ENCODE measurements around the gene TMEM161A.
A peak's percentile ranks its signal among the peaks of the same experiment; 100 is the strongest.
"Not testable (repeated sequence)": the region's sequence is repeated elsewhere in the genome, so short reads cannot be mapped to it uniquely, and the experiment has no call there.

Gene TMEM161A

DNA sequence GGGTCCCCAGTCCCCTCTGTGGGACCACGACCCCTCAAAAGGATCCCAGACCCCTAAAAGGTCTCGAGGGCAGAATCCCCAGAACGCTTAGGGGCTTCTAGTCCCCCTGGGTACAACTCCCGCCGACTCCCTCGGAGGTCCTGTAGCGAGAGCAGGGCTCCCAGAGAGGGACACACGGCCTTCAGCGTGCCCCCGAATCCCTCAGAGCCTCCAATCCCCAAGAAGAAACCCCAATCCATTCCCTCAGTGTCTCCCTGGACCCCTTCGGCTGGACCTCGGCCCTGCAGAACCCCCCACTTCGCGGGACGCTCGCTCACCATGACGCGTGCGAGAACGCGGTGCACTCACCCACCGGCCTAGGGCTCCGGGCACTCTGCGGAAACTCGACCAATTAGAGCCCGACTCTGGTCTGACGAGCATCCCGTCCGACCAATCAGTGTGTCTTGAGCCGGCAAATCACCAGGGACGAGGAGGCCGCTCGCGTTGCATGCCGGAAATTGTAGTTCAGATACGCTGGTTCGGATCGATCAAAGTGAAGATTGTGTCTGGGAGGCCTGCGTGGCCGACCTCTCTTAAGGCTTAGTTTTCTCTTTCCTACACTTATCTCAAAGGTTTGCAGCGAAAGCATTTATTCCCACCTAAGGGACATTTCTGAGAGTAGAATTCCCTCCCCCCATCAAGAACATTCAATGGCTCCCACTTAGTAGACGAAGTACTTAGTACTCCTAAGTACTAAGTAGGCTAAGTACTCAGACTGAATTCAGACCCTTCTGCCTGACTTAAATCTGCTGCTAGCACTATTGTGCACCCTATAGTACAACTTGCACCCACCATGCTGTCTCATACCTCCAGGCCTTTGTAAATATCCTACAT lies at the start of gene TMEM161A:
TSS of gene TMEM161A (minus strand) at position 370 of the 873 bp plus-strand sequence. CDS start at position 320, 50 bp downstream.
- DNase-seq: peak; percentile 100

- no peak for DNase-seq
Observed at GRCh38 chr19:19186742-19187141, 48.5 kb upstream of the TMEM161A start.

DNA sequence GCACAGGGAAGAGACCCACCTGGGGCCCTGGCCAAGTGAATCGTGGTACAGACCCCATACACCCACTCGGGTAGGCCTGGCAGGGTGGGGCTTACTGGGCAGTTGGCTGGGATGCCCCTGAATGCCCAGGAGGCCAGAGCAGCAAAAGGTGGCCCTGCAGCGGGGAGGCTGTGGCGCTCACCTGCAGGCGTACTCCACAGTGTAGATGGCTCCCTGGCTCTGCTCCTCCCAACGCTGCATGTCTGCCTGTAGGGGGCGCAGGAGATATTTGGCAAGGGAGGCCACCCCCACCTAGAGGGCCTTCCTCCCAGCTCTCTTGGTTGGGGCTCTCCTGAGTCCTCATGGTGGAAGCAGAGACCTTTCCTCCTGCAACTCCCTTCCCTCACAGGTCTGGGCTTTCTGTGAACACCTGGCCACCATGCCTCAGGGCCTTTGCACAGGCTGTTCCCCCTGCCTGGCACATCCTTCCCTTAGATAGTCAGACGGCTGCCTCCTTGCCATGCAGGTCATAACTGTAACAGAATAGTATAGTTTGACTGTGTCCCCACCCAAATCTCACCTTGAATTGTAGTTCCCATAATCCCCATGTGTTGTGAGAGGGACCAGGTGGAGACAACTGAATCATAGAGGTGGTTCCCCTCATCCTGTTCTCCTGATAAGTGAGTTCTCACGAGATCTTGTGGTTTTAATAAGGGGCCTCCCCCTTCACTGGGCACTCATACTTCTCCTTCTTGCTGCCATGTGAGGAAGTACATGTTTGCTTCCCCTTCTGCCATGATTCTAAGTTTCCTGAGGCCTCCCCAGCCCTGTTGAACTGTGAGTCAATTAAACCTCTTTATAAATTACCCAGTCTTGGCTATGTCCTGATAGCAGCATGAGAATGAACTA lies 47.8 kb upstream of the TMEM161A start:
- peak; percentile 90 for DNase-seq

GRCh38 chr19:19181488-19181998 lies 43.3 kb upstream of the TMEM161A start:
- no peak for DNase-seq

GRCh38 chr19:19179548-19180441 lies 41.5 kb upstream of the TMEM161A start:
- DNase-seq: no peak

- DNase-seq: peak; percentile 58
Observed at GRCh38 chr19:19176950-19177349, 38.7 kb upstream of the TMEM161A start.

DNA sequence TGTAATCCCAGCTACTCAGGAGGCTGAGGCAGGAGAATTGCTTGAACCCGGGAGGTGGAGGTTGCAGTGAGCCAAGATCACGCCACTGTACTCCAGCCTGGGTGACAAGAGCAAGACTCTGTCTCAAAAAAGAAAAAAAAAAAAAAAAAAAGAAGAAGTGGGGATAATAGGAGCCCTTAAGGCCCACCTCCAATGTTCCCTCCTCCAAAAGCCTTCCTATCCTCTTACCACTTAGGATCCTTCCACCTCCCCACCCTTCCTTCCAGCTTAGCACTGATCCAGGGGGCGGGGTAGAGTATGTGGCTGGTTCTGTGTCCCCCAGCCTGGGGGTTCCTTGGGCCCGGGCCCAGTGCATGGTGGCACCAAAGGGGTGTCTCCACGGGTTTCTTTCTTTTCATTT lies 35.0 kb upstream of the TMEM161A start:
- not testable (repeated sequence) for DNase-seq

- DNase-seq: no peak
Observed at GRCh38 chr19:19171821-19172532, 33.7 kb upstream of the TMEM161A start.

- DNase-seq: no peak
Observed at GRCh38 chr19:19170873-19171672, 32.8 kb upstream of the TMEM161A start.

DNA sequence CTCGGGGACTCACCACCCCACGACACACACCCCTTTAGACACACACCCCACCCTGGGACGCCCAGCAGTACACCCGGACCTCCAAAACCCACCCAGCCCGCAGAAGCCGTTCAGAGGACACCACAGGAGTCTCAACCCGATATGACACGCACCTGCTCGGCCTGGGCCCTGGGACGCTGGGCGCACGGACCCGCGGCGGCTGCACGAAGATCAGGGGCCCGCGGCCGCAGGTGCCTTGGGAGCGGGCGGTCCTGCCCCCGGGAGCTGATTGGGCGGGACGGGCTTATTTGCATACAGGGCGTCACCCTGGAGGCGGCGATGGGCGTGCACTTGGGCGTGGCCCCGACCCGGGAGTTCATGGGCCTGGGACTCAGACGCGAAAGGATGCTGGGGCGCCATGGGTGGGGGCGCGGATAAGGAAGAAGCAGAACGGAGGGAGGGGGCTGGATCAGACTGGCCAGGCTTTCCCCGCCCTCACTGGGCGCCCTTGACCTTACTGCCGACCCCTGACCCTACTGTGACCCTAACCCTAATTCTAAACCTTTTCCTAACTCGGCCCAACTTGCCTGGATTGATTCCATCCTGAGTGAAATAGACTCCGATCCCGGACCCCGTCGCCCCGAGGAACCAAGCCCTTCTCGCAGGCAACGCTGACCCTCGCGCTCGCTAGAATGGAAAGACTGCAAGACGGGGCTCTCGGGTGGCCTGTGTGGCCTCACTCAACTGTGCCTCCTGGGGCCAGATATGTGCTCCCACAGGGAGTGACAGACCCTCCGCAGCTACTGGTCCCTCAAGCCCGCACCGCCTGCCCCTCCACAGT lies 32.0 kb upstream of the TMEM161A start, which contains the start of gene MEF2B:
TSS of gene MEF2B (minus strand) at position 211 of the 820 bp plus-strand sequence. CDS start 19,528 bp downstream, outside the sequence.
- peak; percentile 96 for DNase-seq

GRCh38 chr19:19169236-19170052 lies 31.2 kb upstream of the TMEM161A start:
- no peak for DNase-seq

DNA sequence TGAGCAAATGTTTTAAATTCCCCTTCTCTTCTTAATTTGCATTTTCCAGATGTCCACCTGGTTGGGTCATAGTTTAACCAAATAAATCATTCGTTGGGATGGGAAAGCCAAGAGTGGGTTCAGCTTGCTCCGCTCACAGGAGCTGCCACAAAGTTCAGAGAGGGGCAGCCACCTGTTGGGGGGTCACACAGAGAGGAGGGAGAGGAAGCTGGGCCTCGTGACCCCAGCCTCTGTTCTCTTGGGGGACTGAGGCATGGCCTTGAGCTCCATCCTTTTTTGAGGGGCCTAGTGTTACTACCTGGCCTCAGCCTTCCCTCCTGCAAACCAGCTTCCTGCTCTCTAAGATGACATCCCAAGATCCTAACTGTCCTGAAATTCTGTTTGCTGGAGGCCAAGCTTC lies 29.3 kb upstream of the TMEM161A start:
- DNase-seq: no peak

- no peak for DNase-seq
Observed at GRCh38 chr19:19165396-19165795, 27.1 kb upstream of the TMEM161A start.

GRCh38 chr19:19162495-19162894 lies 24.2 kb upstream of the TMEM161A start:
- no peak for DNase-seq

DNA sequence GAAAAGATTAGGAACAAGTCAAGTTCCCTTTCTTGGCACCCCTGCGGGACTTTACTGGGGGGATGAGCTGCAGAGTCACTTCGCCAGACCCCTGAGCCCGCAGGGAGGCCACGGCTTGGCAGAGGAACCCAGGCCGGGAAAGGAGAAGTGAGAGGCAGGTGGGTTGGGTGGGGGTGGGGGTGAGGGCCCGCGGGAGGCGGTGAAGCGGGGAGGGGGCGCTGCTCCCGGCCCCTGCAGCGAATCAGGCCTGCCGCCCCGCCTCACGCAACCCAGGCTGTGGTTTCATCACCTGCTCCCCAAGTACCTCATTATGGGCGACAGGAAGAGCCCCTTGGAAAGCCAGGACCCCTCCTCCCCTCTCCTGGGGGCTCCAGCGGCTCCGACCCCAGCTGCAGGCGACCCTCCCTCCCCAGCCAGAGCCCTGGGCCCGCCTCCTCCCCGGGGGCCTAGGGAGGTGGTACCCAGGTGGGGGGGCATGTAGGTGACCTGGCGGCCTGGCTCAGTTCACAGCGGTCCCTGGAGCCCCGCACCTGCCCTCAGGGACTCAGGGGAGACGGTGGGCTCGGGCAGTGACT lies 22.3 kb upstream of the TMEM161A start:
- no peak for DNase-seq

DNA sequence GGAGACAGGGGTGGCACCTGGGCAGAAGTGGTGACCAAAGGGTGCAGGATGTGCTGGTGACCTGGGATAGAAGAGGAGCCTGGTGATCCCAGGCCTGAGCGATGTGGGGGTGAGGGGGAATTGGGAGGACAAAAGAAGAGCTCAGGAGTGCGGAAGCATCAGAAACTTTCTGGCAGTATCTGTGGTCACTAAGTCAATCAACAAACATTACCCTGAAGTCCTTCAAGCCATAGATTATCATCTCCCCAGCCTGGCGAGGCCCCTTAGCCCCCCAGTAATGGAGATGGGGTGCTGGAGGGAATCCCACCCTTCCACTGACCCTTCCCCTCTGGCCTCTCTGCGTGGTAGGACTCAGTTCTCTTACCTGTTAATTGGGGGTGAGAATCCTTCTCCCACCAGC lies 21.3 kb upstream of the TMEM161A start:
- DNase-seq: no peak

DNA sequence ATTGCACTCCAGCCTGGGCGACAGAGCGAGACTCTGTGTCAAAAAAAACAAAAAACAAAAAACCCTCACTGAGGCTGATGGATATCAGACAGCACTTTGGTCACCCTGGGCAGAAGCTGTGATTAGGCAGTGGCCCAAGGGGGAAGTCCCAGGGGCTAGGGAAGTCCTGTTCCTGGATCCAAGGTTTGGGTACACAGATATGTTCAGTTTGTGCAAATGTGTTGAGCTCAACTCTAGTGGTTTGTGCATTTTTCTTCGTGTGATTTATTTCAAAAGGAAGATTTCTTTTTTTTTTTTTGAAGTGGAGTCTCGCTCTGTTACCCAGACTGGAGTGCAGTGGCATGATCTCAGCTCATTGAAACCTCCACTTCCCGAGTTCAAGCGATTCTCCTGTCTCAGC lies 19.5 kb upstream of the TMEM161A start:
- DNase-seq: no peak

DNA sequence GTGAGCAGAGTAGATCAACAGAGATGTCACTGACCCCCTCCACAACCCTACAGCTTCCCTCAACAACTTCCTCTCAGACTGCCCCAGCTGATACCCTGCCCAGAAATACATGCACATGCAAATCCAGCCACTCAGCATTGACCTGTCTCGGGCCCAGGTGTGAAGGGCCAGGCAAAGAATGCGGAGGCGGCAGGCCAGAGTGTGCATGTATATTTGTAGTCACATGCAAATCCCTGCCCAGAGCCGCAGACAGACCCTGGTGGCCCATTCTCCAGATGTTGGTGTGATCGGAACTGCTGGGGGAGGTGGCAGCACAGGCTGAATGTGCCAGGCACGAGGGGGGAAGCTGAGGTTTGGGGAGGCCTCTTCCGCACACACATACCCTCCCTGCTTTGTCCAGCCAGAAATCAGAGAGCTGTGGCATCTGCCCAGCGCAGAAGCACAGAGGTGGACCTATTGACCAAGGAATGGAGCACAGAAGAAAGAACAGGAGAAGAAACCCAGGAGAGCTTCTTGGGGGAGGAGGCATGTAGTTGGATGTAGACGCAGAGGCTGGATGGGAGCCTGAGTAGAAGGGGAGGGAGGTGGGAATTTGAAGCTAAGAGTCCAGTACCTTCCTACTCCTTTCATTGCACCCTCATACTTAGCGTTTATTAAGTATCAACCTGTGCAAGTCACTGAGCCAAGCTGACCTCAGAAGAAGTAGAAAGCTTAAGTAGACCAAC lies 17.4 kb upstream of the TMEM161A start:
- no peak for DNase-seq
